GM06990 (cell line): ENCODE results near the gene ADGRE2.
"Not testable (repeated sequence)": the region's sequence is repeated elsewhere in the genome, so short reads cannot be mapped to it uniquely, and the experiment has no call there.

Experiments used
- DNase-seq: peaks from one replicate; pipeline ENCODE4 v3.0.0-alpha.2; 2011; ENCODE audit not compliant: insufficient read length; ENCODE audit errors: extremely low read depth
- H3K27me3 ChIP-seq: replicated peaks from 2 replicates; pipeline ENCODE4 v1.6.0; 2011; ENCODE audit warnings: low read length; ENCODE audit not compliant: control insufficient read depth, insufficient read depth
- H3K36me3 ChIP-seq: 2 replicates; pipeline ENCODE4 v1.5.1; 2011; ENCODE audit warnings: low read length; ENCODE audit not compliant: control insufficient read depth, insufficient read depth
- H3K4me3 ChIP-seq: replicated peaks from 2 replicates; pipeline ENCODE4 v1.5.1; 2011; ENCODE audit warnings: low read depth, mild to moderate bottlenecking, control low read depth, low read length
- CTCF ChIP-seq: IDR thresholded peaks from 2 replicates; pipeline ENCODE4 v1.5.1; 2011; ENCODE audit warnings: low read length, control low read depth, mild to moderate bottlenecking, inconsistent platforms; ENCODE audit not compliant: insufficient read depth, poor library complexity, severe bottlenecking

Gene ADGRE2

GRCh38 chr19:14809272-14810057, 31.1 kb upstream of the ADGRE2 start:
- TF ChIP-seq CTCF, result no peak
- H3K36me3 ChIP-seq, result no peaks in the 10 kb centered on the region
- H3K4me3 ChIP-seq, result no peak overlapping the region
- H3K27me3 ChIP-seq, result no peaks in the 10 kb centered on the region; the same call in 1 of the 2 replicates
- DNase-seq, result no peak

DNA sequence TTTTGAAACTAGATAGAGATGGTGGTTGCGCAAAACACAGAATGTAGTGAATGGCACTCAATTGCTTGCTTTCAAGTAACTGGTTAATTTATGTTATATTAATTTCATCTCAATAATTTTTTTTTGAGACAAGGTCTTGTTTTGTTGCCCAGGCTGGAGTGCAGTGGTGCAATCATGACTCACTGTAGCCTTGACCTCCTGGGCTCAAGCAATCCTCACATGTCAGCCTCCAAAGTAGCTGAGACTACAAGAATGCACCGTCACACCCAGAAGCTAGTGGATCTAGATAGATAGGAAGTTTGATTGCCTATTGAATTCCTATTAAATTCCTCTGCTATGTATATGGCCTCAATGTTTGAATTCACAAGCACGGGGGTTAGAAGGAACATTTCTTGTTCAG, 26.4 kb upstream of the ADGRE2 start:
- H3K27me3 ChIP-seq, result no peaks in the 10 kb centered on the region; the same call in none of the 2 replicates
- H3K4me3 ChIP-seq, result no peak overlapping the region
- TF ChIP-seq CTCF, result no peak
- no peak for DNase-seq
- no peaks in the 10 kb centered on the region for H3K36me3 ChIP-seq

DNA sequence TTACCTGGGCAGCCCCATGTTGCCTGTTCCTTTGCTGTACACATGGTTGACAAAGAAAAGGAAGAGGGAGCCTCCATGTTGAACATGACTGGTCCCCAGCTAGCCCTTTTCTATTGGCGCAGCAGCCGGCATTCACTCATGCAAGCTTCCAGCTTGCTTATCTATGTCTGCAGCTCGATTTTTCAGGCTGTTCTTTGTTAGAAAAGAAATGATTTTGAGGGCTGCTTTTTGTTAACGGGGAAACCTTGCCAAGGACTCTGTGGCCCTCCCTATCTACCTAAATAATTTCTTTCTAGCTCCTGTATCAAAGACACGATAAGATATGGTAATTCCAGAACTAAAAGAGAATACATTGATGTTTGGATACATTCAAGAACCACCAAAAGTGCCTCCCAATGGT, 20.4 kb upstream of the ADGRE2 start:
- no peaks in the 10 kb centered on the region; the same call in 1 of the 2 replicates for H3K27me3 ChIP-seq
- H3K36me3 ChIP-seq, result no peaks in the 10 kb centered on the region
- no peak for DNase-seq
- no peak for TF ChIP-seq CTCF
- no peak overlapping the region for H3K4me3 ChIP-seq

- H3K27me3 ChIP-seq, result no peaks in the 10 kb centered on the region; the same call in 1 of the 2 replicates
- H3K4me3 ChIP-seq, result no peak overlapping the region
- no peak for TF ChIP-seq CTCF
- no peaks in the 10 kb centered on the region for H3K36me3 ChIP-seq
- no peak for DNase-seq
Measured at GRCh38 chr19:14796021-14796420, 17.7 kb upstream of the ADGRE2 start.

DNA sequence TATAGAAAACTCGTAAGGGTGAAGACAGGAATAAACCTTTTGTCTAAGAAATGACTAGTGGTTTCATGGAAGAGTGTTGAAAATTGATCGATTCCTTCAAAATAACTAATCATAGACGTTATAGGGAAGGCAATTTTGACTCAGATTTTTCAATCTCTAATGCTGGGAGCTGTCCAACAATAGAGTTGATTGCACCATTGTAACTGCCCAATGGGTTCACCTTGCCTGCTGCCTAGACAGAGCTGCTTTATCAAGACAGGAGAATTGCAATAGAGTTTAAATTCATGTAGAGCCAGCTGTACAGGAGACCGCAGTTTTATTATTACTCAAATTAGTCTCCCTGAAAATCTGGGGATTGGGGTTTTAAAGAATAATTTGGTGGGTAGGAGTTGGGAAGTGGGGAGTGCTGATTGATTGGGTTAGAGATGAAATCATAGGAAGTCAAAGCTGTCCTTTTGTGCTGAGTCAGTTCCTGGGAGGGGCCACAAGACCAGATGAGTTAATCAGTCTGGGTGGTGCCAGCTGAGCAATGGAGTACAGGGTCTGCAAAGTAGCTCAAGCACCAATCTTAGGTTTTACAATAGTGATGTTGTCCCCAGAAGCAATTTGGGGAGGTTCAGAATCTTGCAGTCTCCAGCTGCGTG, 16.8 kb upstream of the ADGRE2 start:
- Histone ChIP-seq H3K4me3 (no peak overlapping the region), H3K36me3 (no peaks in the 10 kb centered on the region), H3K27me3 (no peaks in the 10 kb centered on the region; the same call in 1 of the 2 replicates)
- DNase-seq, result no peak
- TF ChIP-seq CTCF, result no peak

GRCh38 chr19:14792250-14792649, 13.9 kb upstream of the ADGRE2 start:
- not testable (repeated sequence) for H3K4me3 ChIP-seq, H3K27me3 ChIP-seq, H3K36me3 ChIP-seq, DNase-seq
